PC-3 (cell line): ENCODE measurements around the gene ST6GALNAC4. TPM values are rescaled to one million over a fixed set of nuclear protein-coding genes. Genes with fewer than 3 reads are reported as not detected.

Experiments used
- ATAC-seq: fragments of 200-7000 bp; cut with Tn5 transposase; 2 replicates; pipeline ENCODE4 v1.9.1; 2020; ENCODE audit warnings: mild to moderate bottlenecking, moderate library complexity
- BruUV-seq: library from RNA; stranded (reverse); fragments of 400-500 nt; replicated peaks from 2 replicates; lab custom pipeline; 2021; lab: Mats Ljungman, UMichigan
- CTCF ChIA-PET: fragments of 300-600 bp; sonication (Branson Sonifier 250); formaldehyde crosslinking; loops from one replicate; lab custom pipeline; 2022; ENCODE audit warnings: antibody characterized with exemption; lab: Charles Lee
- POLR2A ChIA-PET: fragments of 300-600 bp; sonication (Branson Sonifier 250); formaldehyde crosslinking; loops from one replicate; lab custom pipeline; 2022; ENCODE audit warnings: antibody characterized with exemption; ENCODE audit not compliant: unreplicated experiment; lab: Charles Lee
- DNase-seq: peaks from one replicate; pipeline ENCODE4 v3.0.0-alpha.2; 2015
- H2AFZ ChIP-seq: fragments of 300-600 bp; sonication (generic); 2 replicates; pipeline ENCODE4 v1.6.0; 2016; ENCODE audit warnings: antibody characterized with exemption, low read length
- H3F3A ChIP-seq: fragments of 300-600 bp; sonication (generic); one replicate; pipeline ENCODE4 v1.6.0; 2017; ENCODE audit warnings: antibody characterized with exemption, low read length, control low read depth, mild to moderate bottlenecking; ENCODE audit not compliant: unreplicated experiment
- H3K27ac ChIP-seq: fragments of 300-600 bp; sonication (generic); 2 replicates; pipeline ENCODE4 v1.5.1; 2016; ENCODE audit warnings: mild to moderate bottlenecking, low read length
- H3K27me3 ChIP-seq: fragments of 300-600 bp; sonication (generic); 2 replicates; pipeline ENCODE4 v1.6.1; 2016; ENCODE audit warnings: low read length, mixed read lengths
- H3K36me3 ChIP-seq: fragments of 300-600 bp; sonication (generic); 2 replicates; pipeline ENCODE4 v1.6.1; 2016; ENCODE audit warnings: low read depth, mixed run types, low read length, mixed read lengths
- H3K4me1 ChIP-seq: fragments of 300-600 bp; sonication (generic); 2 replicates; pipeline ENCODE4 v1.5.1; 2016; ENCODE audit warnings: low read length; ENCODE audit not compliant: insufficient read depth
- H3K4me2 ChIP-seq: fragments of 300-600 bp; sonication (generic); 2 replicates; pipeline ENCODE4 v1.6.0; 2016; ENCODE audit warnings: low read length
- H3K4me3 ChIP-seq: fragments of 300-600 bp; sonication (generic); 2 replicates; pipeline ENCODE4 v1.5.1; 2016; ENCODE audit warnings: mild to moderate bottlenecking, low read length, mixed read lengths
- H3K79me2 ChIP-seq: fragments of 300-600 bp; sonication (generic); 2 replicates; pipeline ENCODE4 v1.6.1; 2017; ENCODE audit warnings: low read length, mixed read lengths
- H3K9ac ChIP-seq: fragments of 300-600 bp; sonication (generic); 2 replicates; pipeline ENCODE4 v1.6.0; 2016; ENCODE audit warnings: mild to moderate bottlenecking, low read length
- H3K9me2 ChIP-seq: fragments of 300-600 bp; sonication (generic); replicated peaks from 2 replicates; pipeline ENCODE4 v1.6.1; 2016; ENCODE audit warnings: mixed run types, low read length, mixed read lengths
- H3K9me3 ChIP-seq: fragments of 300-600 bp; sonication (generic); 2 replicates; pipeline ENCODE4 v1.6.1; 2016; ENCODE audit warnings: low read length, mixed read lengths
- H4K20me1 ChIP-seq: fragments of 300-600 bp; sonication (generic); 2 replicates; pipeline ENCODE4 v1.6.1; 2016; ENCODE audit warnings: low read length, mixed read lengths
- CTCF ChIP-seq: fragments of 300-600 bp; sonication (generic); conservative IDR thresholded peaks from 2 replicates; pipeline ENCODE4 v1.5.1; 2017; ENCODE audit warnings: antibody characterized with exemption, low read depth, mild to moderate bottlenecking, low read length
- EZH2 ChIP-seq: fragments of 300-600 bp; sonication (generic); IDR thresholded peaks from one replicate; pipeline ENCODE4 v1.6.1; 2017; ENCODE audit warnings: antibody characterized with exemption, mild to moderate bottlenecking, low read length; ENCODE audit not compliant: unreplicated experiment
- EZH2phosphoT487 ChIP-seq: fragments of 300-600 bp; sonication (generic); IDR thresholded peaks from 2 replicates; pipeline ENCODE4 v1.6.1; 2018; ENCODE audit warnings: mild to moderate bottlenecking, antibody characterized with exemption, low read length, borderline replicate concordance
- intact Hi-C: fragments of 100-400 bp; cut with micrococcal nuclease; formaldehyde crosslinking; loops from 2 replicates; pipeline ENCODE4 v1.9.0; 2023
- total RNA-seq: library from RNA; depleted of rRNA; stranded (reverse); fragments of >200 nt; gene quantifications from 2 replicates; pipeline ENCODE4 v1.2.3, GENCODE V29; 2014

ST6GALNAC4 gene
- total RNA-seq, 1 experiment from 2014 or later = 26.9 TPM

- intact Hi-C loops = no loop called here
- H3F3A ChIP-seq = no peaks in the 10 kb centered on the region
- no peak overlapping the region for H2AFZ ChIP-seq
- H3K9ac ChIP-seq = no peak overlapping the region
- H3K9me3 ChIP-seq = no peaks in the 10 kb centered on the region
- H4K20me1 ChIP-seq = no peaks in the 10 kb centered on the region
- ChIA-PET POLR2A (no interaction called here), CTCF (no interaction called here)
- no peak for ATAC-seq
- BruUV-seq = no TSS peak
- H3K4me1 ChIP-seq = peaks cover 22% of the 10 kb centered on the region
- no peak for TF ChIP-seq CTCF
- no peak for TF ChIP-seq EZH2
- TF ChIP-seq EZH2phosphoT487 = no peak
- no peak overlapping the region for H3K4me3 ChIP-seq
- no peak overlapping the region for H3K27ac ChIP-seq
- DNase-seq = no peak
- H3K4me2 ChIP-seq = no peak overlapping the region
- H3K27me3 ChIP-seq = no peaks in the 10 kb centered on the region
- H3K9me2 ChIP-seq = no peaks in the 10 kb centered on the region
- peaks cover 3% of the 10 kb centered on the region; the same call in 1 of the 2 replicates for H3K36me3 ChIP-seq
- H3K79me2 ChIP-seq = peaks cover 46% of the 10 kb centered on the region
Observed at GRCh38 chr9:127953768-127954505, 37.1 kb upstream of the ST6GALNAC4 start.

GRCh38 chr9:127953154-127953553 is 36.3 kb upstream of the ST6GALNAC4 start:
- Histone ChIP-seq H3K9me3 (no peaks in the 10 kb centered on the region), H3K4me2 (no peak overlapping the region), H2AFZ (no peak overlapping the region), H3F3A (no peaks in the 10 kb centered on the region), H3K4me1 (peaks cover 22% of the 10 kb centered on the region), H3K27me3 (no peaks in the 10 kb centered on the region), H3K9me2 (no peaks in the 10 kb centered on the region), H3K4me3 (no peak overlapping the region), H3K9ac (no peak overlapping the region), H3K36me3 (peaks cover 3% of the 10 kb centered on the region; the same call in 1 of the 2 replicates), H4K20me1 (no peaks in the 10 kb centered on the region), H3K27ac (no peak overlapping the region), H3K79me2 (peaks cover 38% of the 10 kb centered on the region)
- DNase-seq (no peak), ATAC-seq (no peak)
- BruUV-seq = no TSS peak
- intact Hi-C loops = no loop called here
- ChIA-PET CTCF (no interaction called here), POLR2A (no interaction called here)
- TF ChIP-seq EZH2phosphoT487 (no peak), EZH2 (no peak), CTCF (no peak)

GRCh38 chr9:127950513-127951289 is 33.9 kb upstream of the ST6GALNAC4 start:
- Histone ChIP-seq H3K4me2 (no peak overlapping the region), H2AFZ (no peak overlapping the region), H3F3A (no peaks in the 10 kb centered on the region), H4K20me1 (no peaks in the 10 kb centered on the region), H3K4me3 (no peak overlapping the region), H3K27me3 (no peaks in the 10 kb centered on the region), H3K27ac (no peak overlapping the region), H3K9me2 (no peaks in the 10 kb centered on the region), H3K9ac (no peak overlapping the region), H3K79me2 (peaks cover 23% of the 10 kb centered on the region), H3K9me3 (no peaks in the 10 kb centered on the region), H3K4me1 (peaks cover 17% of the 10 kb centered on the region), H3K36me3 (no peaks in the 10 kb centered on the region)
- intact Hi-C loops = no loop called here
- no peak for TF ChIP-seq CTCF
- TF ChIP-seq EZH2 = no peak
- no peak for TF ChIP-seq EZH2phosphoT487
- POLR2A ChIA-PET = no interaction called here
- DNase-seq (no peak), ATAC-seq (no peak)
- no TSS peak for BruUV-seq
- CTCF ChIA-PET = no interaction called here
